HG03135 (cell line): Measurements from ENCODE around the gene CHGA.
A peak's percentile ranks its signal among the peaks of the same experiment; 100 is the strongest.

ENCODE experiments used
- ATAC-seq: cut with Tn5 transposase; IDR thresholded peaks from one replicate; pipeline ENCODE4 v1.9.1; 2021; ENCODE audit warnings: mild to moderate bottlenecking, moderate library complexity; ENCODE audit not compliant: unreplicated experiment

Gene CHGA

DNA sequence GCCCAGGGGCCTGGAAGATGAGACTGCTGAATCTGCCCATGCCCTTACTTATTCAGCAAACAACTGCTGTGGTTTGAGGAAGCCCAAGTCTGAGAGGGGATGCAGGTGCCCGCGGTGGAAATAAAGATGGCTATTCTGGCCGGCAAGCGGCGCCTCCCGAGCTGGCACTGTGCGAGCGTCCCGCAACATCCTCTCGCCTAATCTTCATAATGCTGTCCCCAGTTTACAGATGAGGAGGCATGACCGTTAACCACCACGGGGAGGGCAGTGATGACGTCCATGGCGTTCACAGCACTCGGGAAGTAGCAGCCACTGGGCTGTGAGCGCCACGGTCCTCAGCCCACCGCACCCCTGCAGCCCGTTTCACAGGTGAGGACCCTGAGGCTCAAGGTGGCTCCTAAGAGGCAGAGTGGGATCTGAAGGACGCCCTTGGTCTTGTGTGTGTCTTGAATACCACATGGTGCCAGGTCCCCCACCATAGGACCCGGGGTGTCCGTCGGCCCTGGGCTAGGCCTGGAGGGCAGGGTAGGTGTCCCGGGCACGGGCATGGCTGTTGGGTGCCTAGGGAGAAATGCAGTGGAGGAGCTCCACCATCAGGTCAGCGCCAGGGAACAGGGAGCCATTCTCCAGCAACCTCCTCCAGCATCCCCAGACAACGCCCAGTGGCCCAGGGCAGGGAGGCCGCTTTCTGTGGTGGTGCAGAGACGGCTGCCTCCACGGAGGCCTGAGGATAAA, 20.2 kb downstream of the CHGA start:
- no peak for ATAC-seq

DNA sequence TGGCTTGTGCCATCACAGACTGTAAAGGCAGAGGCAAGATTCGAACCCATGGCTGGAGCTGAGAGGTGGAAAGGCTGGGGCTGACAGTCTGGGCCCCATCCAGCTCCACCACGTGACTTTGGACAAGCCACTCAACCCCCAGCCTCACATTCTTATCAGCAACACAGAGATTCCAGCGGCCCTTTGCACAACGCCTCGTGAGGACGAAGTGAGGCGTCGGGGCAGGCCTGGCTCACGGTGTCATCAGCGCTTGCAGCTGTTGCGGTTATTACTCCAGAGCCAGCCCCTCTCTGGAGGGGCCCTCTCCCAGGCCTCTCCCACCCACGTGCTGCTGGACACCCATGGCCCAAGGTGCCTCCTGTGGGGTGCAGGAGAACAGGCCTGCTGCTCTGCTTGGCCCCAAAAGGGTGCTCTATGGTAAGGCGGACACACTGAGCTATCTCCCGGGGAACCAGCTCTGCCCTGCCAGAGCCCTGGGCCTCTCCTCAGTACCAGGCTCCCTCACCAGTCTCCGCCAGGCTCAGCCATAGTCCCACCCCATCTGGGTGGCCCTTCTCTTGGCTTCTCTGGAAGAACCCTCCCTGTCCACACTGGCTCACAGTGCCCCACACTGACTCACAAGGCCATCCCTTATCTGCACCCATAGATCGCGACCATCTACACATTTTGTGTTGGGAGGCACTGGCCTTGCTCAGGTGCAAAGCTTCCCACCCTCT, 21.1 kb downstream of the CHGA start:
- ATAC-seq = no peak

DNA sequence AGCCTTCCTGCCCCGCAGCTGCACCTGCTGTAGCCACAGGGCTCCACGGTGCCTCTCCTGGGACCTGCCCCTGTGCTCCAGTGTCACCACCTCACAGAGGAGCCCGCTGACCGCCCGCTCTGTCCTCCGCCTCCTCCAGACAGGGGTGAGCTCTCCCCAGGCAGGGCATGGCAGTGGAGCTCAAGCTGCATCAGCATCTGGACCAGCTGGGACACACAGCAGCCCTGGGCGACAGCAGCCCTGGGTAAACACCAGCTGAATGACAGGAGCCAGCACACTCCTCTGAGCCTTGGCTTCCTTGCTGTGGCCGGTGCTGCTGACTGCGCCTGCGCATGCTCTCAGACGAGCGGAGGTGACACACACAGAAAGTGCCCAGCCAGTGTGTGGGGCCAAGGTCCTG, 22.0 kb downstream of the CHGA start:
- no peak for ATAC-seq

DNA sequence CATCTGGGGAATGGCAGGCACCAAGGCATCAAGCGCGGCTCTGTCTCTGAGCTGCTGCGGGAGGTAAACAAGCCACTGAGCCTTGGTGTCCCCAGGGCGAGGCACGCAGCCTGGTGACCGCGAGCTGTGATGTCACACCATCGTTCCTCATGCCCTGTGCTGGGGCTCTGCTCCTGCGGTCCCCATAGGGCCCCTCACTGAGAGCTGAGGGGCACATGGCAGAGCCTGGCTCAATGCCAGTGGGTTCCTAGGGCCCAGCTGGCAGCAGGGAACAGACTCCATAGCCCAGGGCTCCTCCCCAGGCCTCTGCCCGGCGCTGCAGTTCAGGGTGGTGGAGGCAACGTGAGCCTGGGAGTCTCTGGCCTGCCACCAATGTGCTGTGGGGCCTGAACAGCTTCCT, 22.6 kb downstream of the CHGA start:
- no peak for ATAC-seq

DNA sequence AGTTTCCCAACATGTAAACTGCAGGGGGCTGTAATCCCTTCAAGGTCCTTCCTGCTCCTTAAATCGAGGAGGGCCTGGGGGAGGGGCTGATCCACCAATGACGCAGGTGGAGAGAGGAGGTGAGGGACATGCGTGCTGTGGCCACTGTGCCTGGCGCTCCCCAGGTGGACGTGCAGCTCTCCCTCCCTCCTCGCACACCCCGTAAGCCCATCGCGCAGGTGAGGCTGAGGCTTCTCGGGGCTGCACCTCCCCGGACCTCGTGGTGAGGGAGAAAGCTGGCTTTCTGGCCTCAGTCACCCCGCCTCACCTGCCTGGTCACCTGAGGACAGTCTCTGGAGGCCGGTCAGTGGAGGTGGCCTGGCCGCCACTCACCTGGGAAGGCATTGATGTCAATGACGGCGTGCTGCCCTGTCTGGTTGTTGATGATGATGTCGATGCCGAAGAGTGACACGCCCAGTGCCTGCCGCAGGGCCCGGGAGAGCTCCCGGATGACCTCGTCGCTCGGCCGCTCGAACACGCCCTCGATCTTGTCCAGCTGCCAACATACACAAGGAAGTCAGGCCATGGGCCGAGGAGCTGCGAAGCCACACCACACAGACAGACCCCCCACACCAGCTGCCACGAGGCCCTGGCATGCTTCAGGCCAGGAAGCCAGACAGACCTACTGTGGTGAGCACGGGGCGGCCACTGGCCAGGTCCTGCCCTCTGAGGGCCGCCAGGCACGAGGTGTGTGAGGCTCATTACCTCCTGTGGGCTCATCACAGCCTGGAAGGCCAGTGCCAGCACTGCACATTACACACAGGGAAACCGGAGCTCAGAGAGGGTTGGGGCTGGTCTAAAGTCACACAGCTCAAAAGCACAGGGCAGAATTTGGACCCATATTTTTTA, 23.3 kb downstream of the CHGA start:
- ATAC-seq = no peak

DNA sequence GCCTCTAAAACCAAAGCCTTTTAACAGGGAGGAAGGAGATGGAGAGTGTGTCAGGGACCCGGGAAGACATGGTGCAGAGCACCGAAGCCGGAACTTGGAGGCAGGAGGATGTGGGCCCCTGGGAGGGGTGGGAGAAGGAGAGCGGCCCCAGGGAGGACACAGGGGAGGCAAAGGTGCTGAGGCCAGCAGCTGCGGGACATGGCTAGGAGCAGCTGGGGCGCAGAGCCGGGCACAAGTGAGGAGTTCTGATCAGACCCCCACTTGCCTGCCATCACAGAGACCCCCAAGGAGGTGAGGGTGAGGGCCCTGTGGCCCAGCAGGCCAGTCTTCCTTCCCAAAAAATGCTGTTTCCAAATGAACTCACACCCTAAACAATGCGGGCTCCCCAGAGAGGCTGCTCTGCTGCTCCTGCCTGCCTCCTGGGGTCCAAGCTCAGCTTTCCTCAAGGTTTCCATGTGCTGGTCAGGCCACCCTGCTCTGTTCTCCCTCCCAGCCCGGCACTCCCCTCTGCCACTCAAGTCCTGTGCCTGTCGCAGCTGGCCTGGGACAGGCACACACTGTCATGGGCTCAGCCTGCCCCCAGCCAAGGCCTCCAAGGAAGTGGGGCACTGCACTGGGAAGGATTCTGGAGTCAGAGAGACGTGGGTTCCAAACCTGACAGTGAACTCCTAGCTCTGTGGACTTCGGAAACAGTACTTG, 24.0 kb downstream of the CHGA start:
- ATAC-seq = no peak

DNA sequence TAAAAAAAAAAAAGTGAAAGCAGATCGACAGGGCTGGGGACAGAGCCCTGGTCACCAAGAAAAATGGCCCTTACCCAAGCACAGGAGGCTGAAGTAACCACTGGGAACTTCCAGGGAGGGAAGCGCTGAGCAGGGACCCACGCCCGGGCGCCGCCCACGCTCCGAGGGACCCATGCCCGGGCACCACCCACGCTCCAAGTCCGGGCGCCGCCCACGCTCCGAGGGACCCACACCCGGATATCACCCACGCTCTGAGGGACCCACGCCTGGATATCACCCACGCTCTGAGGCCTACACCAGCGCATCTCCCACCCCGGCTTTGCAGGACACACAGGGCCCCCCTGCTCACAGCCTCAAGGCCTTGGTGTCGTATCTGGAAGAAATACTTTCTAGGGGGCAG, 25.7 kb downstream of the CHGA start:
- ATAC-seq = no peak

DNA sequence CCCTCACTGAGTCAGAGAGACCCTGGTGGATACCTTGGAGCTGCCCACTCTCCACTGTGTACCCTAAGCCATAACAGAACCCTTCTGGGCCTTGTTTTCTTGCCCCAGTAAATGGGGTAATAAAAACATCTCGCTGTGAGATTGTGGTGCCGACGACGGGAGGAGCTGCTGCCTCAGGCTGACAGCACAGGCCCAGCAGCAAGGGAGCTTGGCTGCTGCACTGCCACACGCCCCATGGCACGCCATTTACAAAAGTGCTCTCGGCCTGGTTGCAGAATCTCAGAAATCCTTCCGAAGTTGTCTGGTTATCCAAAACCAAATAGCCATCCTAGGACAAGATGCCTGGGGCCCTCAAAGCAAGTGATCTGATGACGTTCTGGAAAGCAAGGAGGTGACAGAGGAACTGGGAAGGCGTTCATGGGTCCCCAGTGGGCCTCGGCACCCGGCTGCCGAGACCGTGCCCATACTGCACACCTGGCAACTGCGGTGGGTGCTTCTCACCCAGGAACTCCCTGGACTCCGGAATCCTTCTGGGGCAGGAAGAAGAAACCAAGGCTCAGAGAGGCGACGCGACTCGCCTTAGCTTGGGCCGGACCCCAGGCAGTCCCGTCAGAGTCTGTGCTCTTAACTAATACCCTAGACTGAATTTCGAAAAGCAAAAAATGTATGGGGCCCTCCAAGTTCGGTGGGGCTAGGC, 26.7 kb downstream of the CHGA start:
- ATAC-seq = no peak

DNA sequence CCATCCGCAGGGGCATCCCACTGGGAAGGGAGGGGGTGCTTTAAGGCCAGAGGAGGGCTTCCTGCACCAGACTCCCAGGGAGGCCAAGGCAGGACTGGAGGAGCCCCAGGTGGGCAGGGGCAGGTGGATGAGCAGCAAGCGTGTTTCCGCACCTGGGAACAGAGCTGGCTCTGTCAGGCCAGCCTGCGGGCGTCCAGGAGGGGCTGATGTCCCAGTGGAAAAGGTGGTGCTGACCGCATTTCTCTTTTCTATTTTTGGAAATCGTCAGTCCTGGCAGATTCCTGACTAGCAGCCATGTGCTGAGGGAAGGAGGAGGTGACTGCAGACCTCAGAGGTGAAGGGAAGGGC, 27.2 kb downstream of the CHGA start:
- ATAC-seq = no peak

DNA sequence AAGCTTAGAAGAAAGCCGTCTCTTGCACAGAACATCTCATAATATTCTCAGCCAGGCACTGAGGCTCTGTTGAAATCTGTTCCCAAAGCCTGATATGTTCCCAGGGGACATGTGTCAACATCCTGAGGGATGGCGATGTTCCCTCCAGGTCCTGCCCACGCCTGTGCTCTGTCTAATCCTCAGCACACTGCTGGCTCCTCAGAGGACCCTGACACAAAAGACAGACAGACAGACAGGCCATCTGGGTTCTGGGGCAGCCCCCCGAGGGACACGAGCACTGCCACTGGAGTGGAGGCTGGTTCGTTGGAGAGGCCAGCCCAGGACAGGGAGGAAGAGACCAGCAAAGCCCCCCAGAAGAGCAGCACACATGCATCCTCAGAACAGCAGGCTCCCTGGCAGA, 27.8 kb downstream of the CHGA start:
- no peak for ATAC-seq

DNA sequence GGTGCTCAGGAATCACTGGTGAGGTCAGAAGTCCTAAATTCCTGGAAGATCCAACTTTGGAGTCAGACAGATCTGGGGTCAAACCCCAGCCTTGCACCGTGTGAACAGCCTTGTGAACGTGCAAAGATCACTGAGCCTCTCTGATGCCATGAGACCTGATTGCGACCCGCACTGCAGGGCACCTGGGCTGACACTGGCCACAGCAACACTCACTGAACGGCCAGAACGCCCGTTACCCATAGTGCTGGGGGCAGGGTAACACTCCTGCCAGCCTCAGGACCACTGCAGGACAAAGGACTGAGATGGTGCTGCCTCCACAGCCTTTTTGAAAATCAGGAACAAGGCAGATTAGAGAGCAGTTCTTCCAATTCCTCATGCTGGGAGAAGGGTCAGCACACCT, 28.3 kb downstream of the CHGA start:
- no peak for ATAC-seq

DNA sequence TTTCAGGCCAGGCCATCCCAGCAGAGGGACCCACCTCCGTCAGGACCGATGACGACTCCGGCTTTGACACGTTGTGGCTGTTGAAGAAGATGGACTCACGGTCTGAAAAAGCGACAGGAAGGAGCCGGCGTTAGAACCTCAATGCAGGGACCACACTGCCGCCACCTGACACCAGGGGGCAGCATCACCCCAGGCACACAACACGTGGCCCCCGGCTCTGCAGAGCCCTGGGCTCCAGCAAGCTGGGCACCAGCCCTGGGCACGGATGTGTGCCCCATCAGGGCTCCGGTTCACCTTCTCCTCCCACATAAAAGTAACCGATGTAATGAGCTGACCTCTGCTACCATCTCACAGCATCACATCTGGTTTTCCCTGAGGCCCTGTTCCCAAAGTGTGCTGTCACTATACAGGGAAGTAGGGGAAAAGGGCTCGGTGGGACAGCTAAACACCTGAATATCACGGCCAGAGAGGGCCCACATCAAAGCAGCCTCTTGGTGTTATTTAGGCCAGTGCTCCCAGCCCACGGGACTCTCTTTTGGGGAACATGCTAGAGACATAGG, 29.0 kb downstream of the CHGA start:
- ATAC-seq = peak; percentile 84

DNA sequence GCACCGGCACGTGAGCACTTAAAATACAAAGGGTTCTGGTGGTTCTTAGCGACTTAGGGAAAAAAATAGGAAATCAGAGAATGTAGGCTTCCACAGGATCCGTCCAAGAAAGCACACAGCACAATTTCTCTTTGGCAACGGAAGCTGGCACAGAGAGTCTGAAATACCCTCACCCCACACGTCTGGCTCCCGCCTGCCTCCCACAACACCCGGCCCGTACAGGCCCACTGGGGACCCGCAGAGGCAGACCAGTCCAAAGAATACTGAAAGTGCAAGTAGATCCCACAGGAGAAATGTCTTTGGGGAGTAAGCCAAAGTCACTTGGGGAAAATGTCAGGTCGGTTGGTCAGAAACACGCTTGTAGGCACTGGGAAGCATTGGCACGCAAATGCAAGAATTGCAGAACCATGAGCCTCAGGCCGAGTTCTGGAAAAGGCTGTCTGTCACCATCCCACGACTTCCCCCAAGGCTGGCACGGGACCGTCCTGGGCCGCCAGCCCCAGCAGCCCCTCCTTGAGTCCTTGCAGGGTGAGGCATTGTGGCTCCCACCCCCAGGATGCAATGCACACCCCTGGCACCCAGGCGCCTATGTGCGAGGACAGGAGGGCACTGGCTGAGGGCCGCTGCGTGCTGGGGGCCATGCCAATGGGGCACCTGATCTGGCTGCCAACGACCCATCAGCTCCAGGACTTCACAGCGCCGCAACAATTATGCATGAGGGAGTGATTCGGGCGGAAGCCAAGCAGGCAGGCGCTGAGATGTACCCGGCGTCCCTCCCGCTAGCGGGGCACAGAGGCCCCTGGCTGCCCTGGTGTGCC, 29.7 kb downstream of the CHGA start:
- no peak for ATAC-seq

DNA sequence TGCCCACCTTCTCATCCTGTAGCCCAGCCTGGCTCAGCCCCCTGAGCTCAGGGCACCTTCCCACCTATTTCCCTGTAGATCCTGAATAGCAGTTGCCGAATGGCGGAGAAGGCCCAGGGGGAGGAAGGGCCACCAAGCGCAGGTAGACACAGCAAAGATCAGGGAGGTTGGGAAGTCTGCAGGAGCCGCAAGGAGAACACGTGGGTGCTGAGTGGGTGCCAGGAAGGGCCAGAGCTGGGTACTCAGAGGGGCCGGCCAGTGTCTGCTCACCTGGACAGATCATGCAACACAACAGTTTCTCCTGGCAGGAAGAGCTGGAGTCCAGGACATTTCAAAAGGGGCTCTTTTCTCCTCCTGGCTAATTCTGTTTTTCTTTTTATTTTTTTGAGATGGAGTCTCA, 30.6 kb downstream of the CHGA start:
- no peak for ATAC-seq

DNA sequence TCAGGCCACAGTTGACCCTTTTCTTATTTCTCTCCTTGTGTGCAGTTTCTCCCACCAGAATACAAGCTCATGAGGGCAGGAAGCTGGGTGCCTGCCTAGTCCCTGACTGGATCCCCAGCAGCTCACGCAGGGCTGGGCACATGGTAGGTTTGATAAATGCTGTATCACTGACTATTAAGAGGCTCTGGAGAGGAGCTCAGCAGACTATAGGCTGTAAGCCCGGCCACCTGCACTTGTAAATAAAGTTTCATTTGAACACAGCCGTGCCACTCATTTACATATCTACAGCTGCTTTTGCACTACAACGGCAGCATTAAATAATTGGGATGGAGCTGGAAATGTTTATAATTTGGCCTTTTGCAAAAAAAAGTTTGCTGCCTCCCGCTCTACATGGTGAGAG, 32.0 kb downstream of the CHGA start:
- no peak for ATAC-seq

DNA sequence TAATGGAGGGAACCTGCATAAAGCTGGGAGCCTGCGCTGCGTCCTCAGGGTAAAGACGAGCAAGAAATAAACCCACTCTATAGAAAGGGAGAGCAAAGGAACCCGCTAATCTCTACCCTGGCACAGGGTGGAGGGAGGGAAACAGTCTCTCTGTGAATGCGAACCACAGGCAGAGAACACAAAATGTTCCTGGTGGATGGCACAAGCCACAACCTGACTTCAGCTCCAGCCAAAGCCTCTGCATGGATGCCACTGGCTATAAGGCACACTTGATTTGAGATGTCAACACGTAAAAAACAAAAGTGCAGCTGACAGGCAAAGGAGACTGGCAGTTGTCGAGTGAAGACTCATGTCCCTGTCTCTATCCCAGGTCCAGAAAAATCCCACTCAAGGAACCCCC, 32.4 kb downstream of the CHGA start:
- ATAC-seq = no peak

DNA sequence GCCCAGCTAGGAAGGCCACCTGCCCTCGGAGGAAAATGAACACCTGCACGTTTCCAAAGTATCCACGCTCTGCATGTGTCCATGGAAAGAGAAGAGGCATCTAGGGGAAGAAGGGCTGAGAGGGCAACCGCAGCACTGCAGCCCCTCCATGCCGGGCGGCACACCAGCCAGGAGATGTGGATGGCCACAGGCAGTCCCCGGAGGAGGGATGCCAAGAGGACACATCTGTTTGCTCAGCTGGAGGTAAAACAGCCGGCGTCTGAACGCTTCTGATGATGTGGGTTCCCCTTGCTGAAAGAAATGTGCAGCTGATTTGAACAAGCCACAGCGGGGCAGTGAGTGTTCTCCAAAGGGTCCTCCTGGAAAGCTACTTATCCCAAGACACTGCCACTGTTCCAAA, 34.0 kb downstream of the CHGA start:
- no peak for ATAC-seq

DNA sequence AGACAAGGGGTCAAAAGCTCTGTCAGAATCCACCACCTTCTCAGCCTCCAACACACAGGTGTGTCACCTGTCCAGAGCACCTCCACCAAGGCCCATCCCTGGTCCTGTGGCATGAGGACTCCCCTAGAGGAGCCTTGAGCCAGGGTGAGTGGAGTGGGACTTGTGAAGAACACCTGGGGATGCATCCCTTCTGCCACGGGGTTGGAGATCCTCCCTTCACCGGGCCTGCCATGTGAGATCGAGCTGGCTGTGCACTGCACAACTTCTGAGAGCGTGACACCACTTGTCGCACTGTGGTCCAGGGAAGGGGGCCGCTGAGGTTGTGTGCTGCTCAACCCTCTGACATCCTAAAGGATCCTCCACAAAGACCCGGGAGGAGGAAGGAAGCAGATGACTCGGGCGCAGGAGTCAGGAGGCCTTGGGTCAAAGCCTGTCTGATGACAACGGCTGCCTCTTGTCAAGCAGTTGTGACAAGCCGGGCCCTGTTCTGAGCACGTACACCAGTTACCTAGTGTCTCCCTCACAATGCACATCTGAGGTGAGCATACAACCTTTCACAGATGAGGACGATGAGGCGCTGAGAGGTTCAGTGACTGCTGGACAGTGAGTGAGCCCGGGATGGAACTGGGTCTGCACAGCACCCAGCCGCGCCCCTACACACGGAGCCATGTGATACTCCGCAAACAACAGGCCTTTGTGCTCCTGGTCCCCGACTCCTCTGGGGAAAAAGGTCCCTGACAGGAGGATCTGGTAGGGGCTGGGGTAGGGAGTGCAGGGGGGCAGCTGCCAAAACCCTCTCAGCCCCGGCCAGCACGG, 35.6 kb downstream of the CHGA start:
- ATAC-seq = no peak

DNA sequence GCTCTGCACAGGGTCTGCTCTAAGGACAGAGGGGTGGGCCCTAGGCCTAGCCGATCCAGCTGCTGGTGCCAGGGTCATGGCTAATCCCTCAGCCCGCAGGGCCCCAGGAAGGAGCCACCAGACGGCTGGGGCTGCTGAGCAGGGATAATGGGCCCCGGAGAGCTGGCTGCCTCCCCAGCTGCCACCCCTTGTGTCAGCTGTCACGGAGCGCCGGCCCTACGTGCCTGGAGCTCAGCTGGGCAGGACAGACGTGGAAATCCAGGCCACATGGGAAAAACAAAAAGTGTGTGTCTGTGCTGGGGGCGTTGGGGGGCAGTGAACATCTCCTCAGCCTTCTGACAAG, 36.2 kb downstream of the CHGA start:
- no peak for ATAC-seq
